Skeletal muscle cell (primary cell): ENCODE results near the gene CPNE7.

Experiments
- DNase-seq: peaks from one replicate; pipeline ENCODE4 v3.0.0-alpha.2; 2010; ENCODE audit warnings: low read depth
- H3K4me3 ChIP-seq: 2 replicates; pipeline ENCODE4 v1.5.1; 2011; ENCODE audit warnings: low read depth, mild to moderate bottlenecking, control low read depth, low read length, moderate library complexity

CPNE7 gene

DNA sequence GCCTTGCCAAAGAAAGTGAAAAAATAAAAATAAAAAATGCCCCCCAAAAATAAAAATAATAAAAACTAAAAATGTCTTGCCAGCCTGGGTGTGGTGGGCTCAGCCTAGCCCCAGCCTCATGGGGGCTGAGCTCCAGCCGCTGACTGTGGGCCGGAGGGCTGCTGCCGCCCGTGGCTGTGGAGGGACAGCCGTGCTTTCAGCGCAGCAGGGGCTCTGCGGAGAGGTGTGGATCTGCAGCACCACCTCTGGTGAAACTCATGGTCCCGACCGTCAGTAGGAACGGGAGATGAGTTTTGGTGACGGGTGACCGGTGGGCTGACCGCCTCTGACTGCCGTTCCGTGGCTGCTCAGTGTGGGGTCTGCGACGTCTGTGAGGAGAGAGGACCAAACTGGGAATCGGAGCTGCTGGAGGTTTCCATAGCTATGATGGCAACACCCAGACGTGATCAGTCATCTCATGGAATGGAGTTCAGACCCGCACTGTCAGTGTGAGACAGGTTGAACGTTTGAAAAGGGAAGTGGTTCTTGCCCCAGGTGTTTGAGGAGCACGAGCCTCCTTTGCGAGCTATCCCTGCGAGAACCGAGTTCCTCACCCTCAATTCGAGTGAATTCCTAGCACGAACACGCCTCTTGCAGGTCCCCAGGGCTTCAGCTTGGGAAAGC lies 27.1 kb upstream of the CPNE7 start:
- no peak overlapping the region for H3K4me3 ChIP-seq
- DNase-seq = no peak

DNA sequence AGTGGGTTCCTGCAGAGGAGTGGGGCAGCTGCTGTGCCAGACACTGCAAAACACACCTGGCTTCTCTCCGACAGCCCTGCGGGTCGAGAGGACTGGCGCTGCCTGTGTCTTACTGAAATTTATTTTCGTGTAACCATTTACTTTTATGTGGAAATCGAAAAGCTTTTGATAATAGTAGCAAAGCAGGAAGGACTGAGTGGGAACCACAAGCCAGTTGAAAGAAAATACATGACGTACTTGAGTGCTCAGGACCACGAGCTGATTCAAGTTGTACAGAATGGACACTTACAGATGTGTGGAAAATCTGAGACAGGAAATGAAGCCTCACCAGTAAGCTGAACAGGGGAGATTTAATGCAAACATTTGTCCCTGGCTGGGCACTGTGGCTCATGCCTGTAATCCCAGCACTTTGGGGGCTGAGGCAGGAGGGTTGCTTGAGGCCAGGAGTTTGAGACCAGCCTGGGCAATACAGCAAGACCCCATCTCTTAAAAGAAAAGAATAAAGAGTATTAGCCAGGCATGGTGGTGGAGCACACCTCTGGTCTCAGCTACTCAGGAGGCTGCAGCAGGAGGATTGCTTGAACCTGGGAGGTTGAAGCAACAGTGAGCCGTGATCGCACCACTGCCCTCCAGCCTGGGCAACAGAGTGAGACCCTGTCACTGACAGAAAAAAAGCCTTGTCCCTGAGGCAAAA lies 26.4 kb upstream of the CPNE7 start:
- no peak overlapping the region for H3K4me3 ChIP-seq
- DNase-seq = no peak

DNA sequence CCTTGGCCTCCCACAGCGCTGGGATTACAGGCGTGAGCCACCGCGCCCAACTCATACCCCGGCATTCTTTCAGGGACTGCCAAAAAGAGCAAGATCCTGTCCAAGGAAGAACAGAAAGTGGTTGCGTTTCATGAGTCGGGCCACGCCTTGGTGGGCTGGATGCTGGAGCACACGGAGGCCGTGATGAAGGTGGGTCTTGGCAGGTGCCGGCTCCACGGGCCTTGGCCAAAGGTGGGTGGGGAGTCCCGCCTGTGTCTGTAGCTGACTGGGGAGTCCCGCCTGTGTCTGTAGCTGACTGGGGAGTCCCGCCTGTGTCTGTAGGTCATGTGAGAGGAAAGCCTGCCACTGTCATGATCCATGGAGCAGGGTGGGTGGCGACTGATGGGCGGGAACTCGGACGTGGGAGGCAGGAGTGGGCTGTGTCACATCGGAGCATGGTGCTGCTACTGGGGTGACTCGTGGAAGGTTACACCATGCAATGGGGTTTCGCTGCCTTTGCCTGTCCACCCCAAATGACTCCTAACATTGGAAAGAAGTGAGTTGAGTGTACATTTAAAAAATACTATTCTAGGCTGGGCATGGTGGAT lies 25.0 kb upstream of the CPNE7 start:
- no peak for DNase-seq
- no peak overlapping the region for H3K4me3 ChIP-seq

DNA sequence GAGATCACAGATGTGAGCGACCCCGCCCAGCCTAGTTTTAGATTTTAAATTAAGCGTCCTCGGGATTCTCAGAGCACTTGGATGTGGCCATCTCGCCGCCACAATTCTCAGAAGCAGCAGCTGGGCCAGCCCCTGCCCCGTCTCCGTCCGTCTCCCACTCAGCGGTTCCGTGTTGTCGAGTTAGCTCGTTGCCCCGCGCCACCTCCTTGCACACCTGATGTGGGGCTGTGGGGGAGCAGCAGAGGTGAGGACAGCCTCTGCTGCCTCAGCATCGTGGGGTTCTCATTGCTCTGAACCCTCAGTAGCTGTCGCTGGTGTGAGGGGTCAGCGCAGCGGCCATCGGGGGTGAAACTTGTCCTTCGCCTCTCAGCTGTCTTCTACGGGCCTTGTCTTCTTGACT lies 23.2 kb upstream of the CPNE7 start:
- no peak overlapping the region for H3K4me3 ChIP-seq
- DNase-seq = no peak

DNA sequence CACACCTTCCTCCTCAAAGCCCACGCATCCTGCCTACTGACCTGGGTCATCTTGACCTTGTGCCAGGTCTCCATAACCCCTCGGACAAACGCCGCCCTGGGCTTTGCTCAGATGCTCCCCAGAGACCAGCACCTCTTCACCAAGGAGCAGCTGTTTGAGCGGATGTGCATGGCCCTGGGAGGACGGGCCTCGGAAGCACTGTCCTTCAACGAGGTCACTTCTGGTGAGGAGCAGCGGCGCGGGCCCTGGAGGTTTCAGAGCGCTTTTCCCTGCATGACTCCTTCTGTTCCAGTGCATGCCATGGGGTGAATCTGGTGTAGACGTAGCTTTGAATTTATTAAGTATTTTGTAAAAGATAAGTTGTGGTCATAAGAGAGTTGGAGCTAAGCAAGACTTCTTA lies 22.6 kb upstream of the CPNE7 start:
- no peak overlapping the region for H3K4me3 ChIP-seq
- DNase-seq = no peak

DNA sequence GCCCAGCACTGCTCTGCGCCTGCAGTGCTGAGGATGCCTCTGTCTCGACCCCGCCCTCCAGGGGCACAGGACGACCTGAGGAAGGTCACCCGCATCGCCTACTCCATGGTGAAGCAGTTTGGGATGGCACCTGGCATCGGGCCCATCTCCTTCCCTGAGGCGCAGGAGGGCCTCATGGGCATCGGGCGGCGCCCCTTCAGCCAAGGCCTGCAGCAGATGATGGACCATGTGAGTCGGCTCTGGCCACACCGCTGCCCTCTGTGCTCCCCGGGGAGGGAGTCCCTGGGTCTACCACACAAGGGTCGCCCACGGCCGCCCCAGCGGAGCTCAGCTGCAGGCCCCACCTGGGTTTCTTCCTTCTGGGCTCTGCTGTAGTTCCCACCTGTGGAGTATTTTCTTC lies 21.8 kb upstream of the CPNE7 start:
- no peak overlapping the region for H3K4me3 ChIP-seq
- DNase-seq = no peak

DNA sequence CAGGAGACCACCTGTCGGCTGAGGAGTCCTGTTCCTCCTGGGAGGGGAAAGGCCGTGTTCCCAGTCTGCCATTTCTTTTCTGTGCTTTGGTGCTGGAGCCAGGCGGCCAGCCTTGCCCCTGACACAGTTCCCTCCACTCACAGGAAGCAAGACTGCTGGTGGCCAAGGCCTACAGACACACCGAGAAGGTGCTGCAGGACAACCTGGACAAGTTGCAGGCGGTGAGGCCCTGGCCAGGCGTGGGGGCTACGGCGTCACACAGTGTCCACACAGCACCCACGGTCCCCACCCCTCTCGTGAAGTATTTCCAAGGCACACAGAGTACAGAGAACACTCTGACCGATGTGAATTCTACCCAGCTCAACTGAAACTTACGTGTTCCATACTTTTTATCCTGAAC lies 21.2 kb upstream of the CPNE7 start:
- no peak for DNase-seq
- H3K4me3 ChIP-seq = no peak overlapping the region

DNA sequence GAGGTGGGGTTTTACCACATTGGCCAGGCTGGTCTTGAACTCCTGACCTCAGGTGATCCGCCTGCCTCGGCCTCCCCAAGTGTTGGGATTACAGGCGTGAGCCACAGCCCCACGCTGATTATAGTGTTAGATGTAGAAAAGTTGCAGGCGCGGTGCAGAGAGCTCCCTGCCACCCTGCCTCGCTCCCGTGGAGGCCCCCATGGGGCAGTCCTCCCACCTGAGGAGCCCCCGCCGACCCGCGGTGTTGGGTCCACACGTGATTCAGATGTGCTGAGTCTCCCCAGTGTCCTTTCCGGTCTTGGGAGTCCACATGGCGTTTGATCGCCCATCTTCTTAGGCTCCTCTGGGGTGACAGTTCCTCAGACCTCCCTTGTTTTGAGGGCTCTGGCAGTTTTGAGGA lies 20.3 kb upstream of the CPNE7 start:
- no peak overlapping the region for H3K4me3 ChIP-seq
- DNase-seq = no peak

DNA sequence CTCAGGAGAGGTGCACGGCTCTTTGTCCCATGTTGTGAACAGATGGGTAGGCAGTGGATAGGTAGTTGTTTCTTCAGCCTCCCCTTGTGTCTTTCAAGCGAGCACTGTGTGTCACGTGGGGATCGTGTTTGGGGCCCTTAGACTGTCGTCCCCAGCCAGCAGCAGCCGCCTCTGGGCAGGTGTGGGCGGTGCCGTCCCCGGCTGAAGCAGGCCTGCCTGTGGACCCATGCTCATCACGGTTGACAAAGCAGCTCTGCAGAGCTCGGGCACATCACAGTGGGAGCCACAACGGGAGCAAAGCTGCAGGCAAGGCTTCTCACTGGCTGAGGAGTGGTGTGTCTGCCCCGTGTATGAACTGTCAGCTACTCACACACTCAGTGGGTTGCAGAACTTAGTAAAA lies 19.8 kb upstream of the CPNE7 start:
- no peak for DNase-seq
- no peak overlapping the region for H3K4me3 ChIP-seq

DNA sequence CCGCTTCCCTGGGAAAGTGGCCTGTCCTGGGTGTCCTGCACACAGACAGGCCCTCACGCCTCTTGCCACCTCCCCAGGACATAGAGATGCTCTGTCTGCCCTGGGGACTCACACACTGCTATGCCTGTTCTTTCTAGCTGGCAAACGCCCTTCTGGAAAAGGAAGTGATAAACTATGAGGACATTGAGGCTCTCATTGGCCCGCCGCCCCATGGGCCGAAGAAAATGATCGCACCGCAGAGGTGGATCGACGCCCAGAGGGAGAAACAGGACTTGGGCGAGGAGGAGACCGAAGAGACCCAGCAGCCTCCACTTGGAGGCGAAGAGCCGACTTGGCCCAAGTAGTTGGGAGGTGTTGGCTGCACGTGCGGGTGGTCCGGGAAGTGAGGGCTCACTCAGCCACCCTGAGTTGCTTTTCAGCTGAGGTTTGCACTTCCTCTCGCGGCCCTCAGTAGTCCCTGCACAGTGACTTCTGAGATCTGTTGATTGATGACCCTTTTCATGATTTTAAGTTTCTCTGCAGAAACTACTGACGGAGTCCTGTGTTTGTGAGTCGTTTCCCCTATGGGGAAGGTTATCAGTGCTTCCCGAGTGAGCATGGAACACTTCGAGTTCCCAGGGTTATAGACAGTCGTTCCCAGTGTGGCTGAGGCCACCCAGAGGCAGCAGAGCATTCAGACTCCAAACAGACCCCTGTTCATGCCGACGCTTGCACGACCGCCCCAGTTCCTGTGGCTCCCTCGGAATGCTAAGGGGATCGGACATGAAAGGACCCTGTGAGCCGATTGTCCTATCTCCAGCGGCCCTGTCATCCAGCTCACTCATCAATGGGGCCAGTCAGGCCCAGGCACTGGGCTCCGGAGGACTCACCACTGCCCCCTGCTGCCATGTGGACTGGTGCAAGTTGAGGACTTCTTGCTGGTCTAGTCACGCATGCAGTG lies 18.5 kb upstream of the CPNE7 start:
- no peak overlapping the region for H3K4me3 ChIP-seq
- no peak for DNase-seq

DNA sequence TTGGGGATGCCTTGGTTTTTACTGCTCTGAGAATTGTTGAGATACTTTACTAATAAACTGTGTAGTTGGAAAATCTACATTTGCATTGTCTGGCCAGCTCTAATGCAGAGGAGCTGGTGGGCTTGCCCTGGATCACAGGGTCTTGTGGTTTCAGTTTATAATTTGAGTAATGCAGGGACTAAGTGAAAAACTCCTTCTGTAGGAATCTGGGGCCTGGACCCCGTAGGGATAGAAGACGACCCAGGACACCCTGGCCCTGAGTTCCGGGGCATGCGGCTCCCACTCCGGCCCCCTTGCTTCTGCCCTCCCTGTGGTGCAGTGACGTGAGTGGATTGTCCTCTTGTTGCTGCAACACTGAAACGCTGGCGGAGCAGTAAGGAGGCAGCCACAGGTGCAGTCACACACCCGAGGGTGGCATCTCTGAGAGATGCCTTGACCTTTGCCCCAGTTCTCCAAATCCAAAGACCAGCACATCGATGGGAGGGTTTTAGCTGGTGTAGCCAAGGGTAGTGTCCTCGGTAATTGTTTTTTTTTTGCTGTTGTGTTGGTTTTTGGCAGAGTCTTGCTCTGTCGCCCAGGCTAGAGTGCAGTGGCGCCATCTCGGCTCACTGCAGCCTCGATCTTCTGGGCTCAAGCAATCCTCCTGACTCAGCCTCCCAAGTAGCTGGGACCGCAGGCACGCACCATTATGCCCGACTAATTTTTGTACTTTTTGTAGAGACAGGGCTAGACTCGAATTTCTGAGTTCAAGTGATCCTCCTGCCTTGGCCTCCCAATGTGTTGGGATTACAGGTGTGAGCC lies 17.7 kb upstream of the CPNE7 start:
- no peak for DNase-seq
- H3K4me3 ChIP-seq = no peak overlapping the region

DNA sequence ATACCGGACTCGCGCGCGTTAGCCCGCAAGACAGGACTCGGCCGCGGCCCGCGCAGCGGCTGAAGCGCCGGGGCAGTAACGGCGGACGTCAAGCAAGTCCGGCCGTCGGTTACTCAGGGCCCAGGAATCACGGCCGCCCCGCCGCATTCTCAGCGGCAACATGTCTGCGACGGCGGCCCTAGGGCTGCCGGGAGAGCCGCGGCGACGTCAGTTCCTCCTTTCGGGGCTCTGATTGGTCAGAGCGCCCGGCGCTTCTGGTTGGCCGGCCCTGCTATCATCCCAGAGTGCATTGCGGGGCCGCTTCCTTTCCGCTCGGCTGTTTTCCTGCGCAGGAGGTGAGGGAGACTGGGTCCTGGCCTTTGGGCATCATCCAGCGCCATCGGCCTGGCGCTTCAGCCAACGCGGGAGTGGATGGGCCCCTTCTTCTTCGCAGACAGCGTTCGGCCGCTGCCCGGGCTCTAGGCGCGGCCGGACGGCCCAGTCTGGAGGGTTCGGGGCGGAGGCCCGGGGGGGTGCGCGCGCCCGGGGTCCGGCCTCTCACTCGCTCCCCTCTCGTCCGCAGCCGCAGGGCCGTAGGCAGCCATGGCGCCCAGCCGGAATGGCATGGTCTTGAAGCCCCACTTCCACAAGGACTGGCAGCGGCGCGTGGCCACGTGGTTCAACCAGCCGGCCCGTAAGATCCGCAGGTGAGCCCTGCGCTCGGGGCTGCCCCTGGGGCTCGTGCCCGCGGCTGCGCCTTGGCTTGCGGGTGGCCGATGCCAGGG lies 15.0 kb upstream of the CPNE7 start, which contains the start of gene RPL13:
Gene RPL13 (plus strand): TSS at position 305 of the 764 bp plus-strand sequence. CDS start 278 bp downstream, at position 583.
- peak; percentile 82 for DNase-seq
- H3K4me3 ChIP-seq = peak within 1 kb of the TSS; percentile 89

DNA sequence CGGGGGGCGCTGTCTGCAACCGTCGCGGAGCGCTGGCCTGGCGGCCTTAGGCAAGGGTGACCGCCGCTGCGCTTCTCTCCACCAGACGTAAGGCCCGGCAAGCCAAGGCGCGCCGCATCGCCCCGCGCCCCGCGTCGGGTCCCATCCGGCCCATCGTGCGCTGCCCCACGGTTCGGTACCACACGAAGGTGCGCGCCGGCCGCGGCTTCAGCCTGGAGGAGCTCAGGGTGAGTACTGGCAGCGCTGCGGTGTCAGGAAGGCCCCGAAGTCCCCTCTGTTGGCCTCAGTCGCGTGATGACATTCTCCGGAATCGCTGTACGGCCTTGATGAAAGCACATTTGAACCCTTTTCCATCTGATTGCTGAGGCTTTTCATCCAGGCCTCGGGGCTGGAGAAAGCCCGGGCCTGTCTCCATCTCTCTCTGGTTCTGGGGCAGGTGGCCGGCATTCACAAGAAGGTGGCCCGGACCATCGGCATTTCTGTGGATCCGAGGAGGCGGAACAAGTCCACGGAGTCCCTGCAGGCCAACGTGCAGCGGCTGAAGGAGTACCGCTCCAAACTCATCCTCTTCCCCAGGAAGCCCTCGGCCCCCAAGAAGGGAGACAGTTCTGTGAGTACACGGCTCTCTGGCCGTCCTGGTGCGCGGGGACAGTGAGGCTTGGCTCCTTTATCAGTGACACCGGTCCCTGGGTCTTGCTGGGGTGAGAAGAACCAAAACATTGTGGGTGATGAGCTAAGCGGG lies 14.2 kb upstream of the CPNE7 start:
- no peak for DNase-seq
- peak overlapping the region; percentile 89 for H3K4me3 ChIP-seq

DNA sequence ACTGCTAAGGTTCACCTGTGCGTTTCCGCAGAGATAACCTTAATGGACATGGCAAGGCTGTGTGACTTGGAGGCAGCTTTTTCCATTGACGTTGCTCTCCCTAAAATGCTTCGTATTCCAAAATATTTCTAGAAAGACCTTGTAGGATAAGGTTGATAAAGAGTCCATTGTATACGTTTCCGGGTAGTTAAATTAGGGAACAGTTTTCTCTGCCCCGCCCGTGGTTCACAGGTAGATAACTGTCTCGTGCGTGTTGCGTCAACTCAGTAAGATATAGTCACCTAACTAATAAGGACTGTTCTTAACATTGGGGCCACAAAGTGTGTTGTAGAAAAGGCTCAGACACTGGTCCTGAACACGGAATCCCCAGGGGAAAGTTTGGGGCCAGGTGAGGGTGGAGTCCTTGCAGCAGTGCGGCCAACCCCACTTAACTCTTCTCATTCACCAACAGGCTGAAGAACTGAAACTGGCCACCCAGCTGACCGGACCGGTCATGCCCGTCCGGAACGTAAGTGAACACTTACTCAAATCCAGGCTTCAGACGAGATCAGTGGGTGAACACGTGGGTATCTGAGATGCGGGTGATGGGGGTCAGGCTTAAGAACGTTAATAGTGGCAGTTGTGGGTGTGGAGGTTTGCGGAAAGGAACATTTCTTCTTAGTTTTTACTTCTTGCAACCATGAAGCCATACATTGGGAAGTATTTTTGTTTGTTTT lies 13.5 kb upstream of the CPNE7 start:
- no peak for DNase-seq
- H3K4me3 ChIP-seq = peak overlapping the region; percentile 89

DNA sequence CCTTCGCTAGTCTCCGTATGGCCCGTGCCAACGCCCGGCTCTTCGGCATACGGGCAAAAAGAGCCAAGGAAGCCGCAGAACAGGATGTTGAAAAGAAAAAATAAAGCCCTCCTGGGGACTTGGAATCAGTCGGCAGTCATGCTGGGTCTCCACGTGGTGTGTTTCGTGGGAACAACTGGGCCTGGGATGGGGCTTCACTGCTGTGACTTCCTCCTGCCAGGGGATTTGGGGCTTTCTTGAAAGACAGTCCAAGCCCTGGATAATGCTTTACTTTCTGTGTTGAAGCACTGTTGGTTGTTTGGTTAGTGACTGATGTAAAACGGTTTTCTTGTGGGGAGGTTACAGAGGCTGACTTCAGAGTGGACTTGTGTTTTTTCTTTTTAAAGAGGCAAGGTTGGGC lies 12.6 kb upstream of the CPNE7 start:
- DNase-seq = no peak
- no peak overlapping the region for H3K4me3 ChIP-seq

DNA sequence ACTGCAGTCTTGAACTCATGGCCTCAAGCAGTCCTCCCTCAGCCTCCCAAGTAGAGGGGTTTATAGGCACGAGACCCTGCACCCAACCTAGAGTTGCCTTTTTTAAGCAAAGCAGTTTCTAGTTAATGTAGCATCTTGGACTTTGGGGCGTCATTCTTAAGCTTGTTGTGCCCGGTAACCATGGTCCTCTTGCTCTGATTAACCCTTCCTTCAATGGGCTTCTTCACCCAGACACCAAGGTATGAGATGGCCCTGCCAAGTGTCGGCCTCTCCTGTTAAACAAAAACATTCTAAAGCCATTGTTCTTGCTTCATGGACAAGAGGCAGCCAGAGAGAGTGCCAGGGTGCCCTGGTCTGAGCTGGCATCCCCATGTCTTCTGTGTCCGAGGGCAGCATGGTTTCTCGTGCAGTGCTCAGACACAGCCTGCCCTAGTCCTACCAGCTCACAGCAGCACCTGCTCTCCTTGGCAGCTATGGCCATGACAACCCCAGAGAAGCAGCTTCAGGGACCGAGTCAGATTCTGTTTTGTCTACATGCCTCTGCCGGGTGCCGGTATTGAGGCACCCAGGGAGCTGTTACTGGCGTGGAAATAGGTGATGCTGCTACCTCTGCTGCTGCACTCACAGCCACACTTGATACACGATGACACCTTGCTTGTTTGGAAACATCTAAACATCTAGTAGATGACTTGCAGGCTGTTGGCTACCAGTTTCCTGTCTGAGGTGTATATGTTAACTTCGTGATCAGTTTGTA lies 11.7 kb upstream of the CPNE7 start:
- DNase-seq = no peak
- H3K4me3 ChIP-seq = no peak overlapping the region
